HG02678 (cell line): ENCODE results near the gene ANKRD44.
A peak's percentile ranks its signal among the peaks of the same experiment; 100 is the strongest.

Experiments
- ATAC-seq: cut with Tn5 transposase; IDR thresholded peaks from one replicate; pipeline ENCODE4 v1.9.1; 2021; ENCODE audit warnings: mild to moderate bottlenecking, moderate library complexity; ENCODE audit not compliant: unreplicated experiment

The ANKRD44 gene

DNA sequence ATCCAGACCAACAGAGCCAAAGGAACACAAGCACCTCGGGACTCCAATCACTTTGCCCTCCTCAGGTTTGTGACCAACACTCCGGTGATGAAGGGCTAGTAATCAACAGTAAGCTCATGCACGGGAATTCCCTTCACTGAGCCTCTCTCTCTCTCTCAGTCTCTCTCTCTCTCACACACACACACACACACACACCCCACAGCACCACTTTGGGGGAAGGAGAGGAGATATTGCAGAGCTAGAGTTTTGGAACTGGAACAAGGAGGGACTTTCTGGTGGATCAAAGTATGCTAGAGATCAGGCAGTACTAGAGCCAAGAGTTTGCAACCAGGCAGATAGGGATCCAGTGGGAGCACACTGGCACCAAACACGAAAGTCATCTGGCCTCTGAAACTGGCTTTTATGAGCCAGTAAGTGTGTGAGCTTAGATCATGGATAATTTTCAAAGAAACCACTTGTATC is 98.7 kb downstream of the ANKRD44 start:
- no peak for ATAC-seq

DNA sequence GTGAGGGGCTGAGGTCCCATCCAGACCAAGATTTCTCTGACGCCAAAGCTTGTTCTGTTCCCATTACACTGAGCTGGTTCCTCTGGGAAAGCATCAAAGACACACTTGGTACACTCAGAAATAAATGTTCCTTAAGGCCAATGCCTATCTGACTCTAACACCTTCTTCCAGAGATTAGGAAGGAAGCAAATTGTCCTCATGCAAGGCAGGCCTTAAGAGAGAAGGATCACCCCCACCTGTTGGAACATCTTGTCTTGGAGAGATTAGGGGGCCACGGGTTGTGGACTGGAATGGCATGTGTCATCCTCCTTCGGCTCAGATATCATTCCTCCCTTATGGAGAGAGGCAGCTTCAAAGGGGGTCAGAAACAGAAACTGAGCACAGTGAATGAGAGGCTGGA is 100.2 kb downstream of the ANKRD44 start:
- ATAC-seq = no peak

GRCh38 chr2:197209742-197210408 is 100.7 kb downstream of the ANKRD44 start:
- ATAC-seq = peak; percentile 34

GRCh38 chr2:197209246-197209645 is 101.3 kb downstream of the ANKRD44 start:
- no peak for ATAC-seq

GRCh38 chr2:197208841-197209240 is 101.7 kb downstream of the ANKRD44 start:
- no peak for ATAC-seq

DNA sequence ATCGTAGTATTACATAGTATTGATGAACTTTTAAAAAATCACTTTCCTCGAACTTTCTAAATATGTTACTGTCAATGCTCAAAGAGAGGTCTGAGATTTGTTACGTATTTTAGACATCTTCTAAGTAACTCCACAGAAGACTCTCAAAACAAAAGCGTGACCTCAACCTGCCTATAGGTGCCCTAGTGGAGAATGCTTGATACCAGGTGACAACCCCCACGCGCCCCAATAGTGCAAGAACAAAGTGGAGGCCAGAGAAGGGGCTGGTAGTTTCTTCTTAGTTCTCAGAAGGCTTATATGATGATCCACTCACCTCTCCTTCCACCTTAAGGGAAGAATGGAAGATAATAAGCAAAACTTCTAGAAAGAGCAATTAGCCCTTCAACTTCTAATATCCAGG is 102.6 kb downstream of the ANKRD44 start:
- ATAC-seq = no peak

GRCh38 chr2:197207598-197207997 is 103.0 kb downstream of the ANKRD44 start:
- no peak for ATAC-seq

- no peak for ATAC-seq
These were observed 103.5 kb downstream of the ANKRD44 start for GRCh38 chr2:197207106-197207505.

DNA sequence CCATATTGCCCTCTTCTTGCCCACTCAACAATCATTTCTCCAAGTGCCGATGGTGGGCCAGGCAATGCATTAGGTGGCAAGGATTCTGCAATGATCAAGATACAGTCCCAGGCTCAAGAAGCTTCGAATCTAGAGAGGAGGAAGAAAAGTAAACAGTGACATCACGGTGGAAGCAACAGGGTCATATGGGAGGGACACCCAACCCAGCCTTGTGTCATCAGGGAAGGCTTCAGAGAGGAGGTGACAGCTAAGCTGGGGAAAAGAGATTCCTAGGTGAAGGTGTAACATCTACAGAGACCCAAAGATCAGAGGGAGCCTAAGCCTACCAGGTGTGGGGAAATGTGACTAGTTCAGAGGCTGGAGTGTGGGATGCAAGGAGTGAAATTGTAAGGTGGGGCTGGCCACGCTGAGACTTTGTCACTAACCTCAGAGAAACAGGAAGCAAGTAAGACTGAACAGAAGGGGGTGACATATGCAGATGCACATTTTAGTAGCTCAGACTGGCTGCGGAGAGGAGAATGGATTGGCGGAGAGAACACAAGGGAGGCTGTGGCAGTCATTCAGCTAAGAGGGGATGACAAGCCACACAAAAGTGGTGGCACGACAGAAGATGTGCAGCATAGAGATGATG is 104.9 kb downstream of the ANKRD44 start:
- peak; percentile 69 for ATAC-seq

DNA sequence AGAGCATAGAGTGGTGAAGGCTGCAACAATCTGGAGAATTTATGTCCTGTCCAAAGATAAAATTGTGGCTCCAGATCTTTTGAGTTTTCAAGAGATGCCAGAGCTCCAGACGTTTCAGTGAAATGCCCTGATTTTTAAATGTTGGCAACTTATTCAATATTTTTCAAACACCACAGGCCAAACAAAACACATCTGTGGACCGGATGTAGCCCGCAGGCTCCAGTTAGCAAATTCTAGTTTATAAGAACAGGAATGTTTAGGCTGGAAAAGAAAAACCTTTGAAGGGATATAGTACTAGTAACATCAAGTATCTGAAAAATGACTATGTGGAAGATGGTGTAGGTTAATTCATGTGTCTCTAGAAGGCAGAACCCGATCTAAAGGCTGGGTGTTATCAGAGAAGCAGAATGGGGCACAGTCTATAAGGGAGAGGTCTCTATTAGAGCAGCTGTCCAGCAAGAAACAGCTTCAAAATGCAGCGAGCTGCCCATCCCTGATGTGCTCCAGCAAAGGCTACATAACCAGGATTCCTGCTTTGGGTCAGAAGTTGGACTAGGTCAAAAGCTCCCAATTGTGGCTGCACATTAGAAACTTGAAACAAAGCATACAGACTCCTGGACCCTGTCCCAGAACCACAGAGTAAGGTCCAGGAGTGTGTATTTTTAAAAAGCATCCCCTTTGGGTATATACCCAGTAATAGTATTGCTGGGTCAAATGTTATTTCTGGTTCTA is 105.9 kb downstream of the ANKRD44 start:
- ATAC-seq = no peak

- no peak for ATAC-seq
These were observed 108.7 kb downstream of the ANKRD44 start for GRCh38 chr2:197201874-197202273.

- ATAC-seq = no peak
These were observed 109.9 kb downstream of the ANKRD44 start for GRCh38 chr2:197200762-197201058.

DNA sequence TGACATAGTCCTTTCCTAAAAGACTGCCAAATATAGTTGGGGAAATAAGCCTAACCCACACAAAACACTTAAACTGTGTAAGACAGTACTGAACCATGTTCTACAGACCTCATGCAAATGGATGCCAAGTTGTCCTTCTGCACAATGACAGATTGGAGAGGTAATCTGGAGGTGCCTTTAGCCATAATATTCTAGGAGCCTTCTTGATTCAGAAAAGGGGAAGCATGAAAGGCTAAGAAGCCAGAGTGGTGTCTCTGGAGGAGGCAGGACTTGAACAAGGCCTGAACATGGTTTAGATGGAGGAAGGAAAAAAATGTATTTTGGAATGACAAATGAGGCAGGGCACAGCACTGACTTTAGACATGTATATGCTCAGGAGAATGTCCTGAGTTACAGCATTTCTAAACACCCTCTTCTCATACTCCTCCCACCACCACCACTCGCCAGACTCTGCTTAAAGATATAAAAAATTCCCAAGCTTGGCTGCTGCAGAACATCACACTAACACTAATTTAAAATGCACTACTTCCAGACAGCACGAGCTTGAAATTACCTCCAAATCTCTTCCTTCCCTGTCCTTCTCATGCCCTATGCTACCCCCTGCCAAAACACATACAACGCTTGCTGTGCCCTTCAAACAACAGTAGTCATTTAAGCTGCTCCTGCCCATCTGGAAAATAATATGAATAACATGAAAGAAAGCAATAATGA is 110.4 kb downstream of the ANKRD44 start:
- ATAC-seq = no peak

DNA sequence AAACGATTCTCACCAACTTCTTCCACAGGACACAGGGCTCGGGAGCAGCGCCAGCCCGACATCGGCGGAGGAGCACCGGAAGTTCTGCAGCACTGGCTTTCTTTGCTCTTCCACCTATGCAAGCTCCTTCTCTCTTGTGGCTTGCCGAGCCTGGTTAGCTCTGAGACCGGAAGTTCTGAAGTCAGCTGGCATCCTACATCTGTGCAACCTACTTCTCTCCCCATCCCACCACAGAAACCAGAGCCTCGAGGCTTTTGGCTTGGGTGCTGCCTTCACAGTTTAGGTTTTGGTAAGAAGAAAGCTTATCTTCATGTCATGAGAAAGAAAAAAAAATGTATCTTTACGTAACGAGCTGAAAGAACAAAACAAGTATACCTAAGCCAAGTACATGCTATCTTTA is 111.7 kb downstream of the ANKRD44 start:
- ATAC-seq = peak; percentile 99

- ATAC-seq = no peak
These were observed 112.7 kb downstream of the ANKRD44 start for GRCh38 chr2:197197895-197198311.

GRCh38 chr2:197196541-197197180 is 113.9 kb downstream of the ANKRD44 start:
- no peak for ATAC-seq

- ATAC-seq = no peak
These were observed 115.1 kb downstream of the ANKRD44 start for GRCh38 chr2:197195518-197195917.

DNA sequence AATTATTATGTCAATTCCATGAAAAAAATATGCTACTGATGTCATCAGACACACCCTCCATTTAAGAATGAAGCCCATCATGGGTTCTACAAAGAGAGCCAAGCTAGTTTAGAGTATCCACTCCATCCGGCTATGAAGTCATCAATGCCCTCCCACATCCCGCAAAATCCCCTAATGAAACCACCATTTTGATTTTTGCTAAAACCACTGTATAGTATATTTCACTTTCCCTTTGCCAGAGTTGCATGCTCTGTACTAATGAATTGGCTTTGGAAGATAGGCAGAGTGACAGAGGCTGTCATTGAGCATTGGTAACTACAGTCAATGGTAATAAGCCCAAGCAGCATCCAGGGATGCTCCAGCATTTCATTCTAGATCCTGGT is 118.6 kb downstream of the ANKRD44 start:
- ATAC-seq = peak; percentile 85

GRCh38 chr2:197191177-197191939 is 119.2 kb downstream of the ANKRD44 start:
- ATAC-seq = peak; percentile 59

- ATAC-seq = no peak
These were observed 120.5 kb downstream of the ANKRD44 start for GRCh38 chr2:197190100-197190432.
